CD4-positive, alpha-beta T cell treated with Interleukin-1 beta for 1 hour (primary cell): ENCODE measurements around the gene OR2V2.
"Not testable (repeated sequence)": the region's sequence is repeated elsewhere in the genome, so short reads cannot be mapped to it uniquely, and the experiment has no call there.

Source experiments
- DNase-seq, 2 donors: peaks; one replicate each; pipeline ENCODE4 v3.0.0-alpha.2; 2020 to 2022

Gene OR2V2

DNA sequence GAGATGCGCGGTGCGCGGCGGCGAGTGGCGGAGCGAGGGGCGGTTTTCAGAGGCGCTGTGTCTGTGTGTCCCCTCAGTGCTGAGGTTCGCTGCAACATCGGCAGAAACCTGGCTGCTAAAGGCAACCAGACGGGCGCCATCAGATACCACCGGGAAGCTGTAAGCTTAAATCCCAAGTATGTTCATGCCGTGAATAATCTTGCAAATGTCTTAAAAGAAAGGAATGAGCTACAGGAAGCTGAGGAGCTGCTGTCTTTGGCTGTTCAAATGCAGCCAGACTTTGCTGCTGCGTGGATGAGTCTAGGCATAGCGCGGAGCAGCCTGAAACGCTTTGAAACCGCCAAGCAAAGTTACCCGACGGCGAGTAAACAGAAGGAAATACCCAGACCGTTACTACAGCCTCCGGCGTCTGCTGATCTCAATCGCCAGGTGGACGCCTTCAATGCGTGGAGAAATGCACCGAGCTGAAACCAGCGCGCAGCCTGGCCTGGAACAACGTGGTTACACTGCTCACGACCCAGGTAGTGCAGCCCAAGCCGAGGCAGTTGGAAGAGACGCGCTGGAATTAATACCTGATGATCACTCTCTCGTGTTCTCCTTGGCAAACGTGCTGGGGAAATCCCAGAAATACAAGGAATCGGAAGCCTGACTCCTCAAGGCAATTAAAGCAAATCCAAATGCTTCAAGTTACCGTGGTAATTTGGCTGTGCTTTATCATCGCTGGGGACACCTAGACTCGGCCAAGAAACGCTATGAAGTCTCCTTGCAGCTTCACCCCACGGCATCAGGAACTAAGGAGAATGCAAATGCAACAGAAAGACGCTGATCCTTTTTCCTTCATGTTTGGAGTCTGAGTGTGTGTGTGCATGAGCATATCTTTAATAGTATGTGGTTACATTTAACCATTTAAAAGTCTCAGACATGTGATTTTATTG lies 32.3 kb upstream of the OR2V2 start:
- DNase-seq, result no peak

DNA sequence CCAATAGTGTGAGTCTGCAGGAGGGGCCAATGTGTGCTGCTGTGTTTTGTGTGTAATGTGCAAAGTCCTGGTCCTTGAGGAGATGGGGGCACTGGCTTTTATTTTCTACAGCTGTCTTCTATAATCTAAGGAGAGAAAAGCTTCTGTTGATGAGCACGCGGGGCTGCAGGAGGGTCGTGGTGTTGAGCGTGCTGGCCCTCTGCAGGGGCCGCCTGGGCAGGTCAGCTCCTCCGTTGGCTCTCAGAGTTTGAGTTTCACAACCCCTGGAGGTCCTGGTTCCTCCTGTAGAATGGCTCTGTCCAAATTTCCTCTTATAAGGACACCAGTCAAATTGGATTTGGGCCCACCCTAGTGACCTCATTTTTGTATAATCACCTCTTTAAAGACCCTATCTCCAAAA lies 29.0 kb upstream of the OR2V2 start:
- no peak for DNase-seq

DNA sequence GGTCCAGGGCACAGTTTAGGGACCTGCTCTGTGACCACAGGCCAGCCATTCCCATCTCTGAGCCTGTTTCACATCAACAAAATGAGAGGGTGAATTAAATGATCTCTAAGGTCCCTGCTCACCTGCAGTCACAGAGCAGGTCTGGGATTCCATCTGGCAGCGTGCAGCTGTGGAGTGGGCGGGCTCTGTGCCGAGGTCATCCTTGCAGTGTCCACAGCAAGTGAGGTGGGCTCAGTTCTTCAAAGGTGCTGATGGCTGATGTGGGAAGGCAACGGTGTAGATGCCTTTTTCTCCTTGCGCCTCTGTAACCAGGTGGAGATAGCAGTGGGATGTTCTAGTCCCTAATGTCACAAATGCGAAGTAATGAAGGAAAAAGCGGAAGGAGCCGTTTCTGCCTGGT lies 28.3 kb upstream of the OR2V2 start:
- no peak for DNase-seq

- DNase-seq, result no peak
Observed at GRCh38 chr5:181120306-181120705, 27.1 kb upstream of the OR2V2 start.

DNA sequence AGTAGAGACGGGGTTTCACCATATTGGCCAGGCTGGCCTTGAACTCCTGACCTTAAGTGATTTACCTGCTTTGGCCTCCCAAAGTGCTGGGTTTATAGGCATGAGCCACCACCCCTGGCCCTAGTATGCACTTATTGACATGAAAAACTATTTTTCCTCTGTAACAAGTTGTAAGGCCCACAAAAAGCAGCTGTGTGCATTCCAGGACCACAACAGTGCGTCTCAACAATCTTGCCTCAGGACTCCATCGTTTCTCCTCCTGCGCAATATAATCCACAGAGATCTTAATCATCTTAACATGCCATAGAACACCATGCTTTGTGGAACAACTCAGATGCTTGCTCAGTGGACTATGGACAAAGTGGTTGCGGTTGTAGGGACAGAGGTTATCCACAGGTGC lies 26.6 kb upstream of the OR2V2 start:
- DNase-seq, result no peak

- DNase-seq, result no peak
Observed at GRCh38 chr5:181121675-181122561, 25.5 kb upstream of the OR2V2 start.

GRCh38 chr5:181124526-181124925 lies 22.9 kb upstream of the OR2V2 start:
- DNase-seq, result no peak

DNA sequence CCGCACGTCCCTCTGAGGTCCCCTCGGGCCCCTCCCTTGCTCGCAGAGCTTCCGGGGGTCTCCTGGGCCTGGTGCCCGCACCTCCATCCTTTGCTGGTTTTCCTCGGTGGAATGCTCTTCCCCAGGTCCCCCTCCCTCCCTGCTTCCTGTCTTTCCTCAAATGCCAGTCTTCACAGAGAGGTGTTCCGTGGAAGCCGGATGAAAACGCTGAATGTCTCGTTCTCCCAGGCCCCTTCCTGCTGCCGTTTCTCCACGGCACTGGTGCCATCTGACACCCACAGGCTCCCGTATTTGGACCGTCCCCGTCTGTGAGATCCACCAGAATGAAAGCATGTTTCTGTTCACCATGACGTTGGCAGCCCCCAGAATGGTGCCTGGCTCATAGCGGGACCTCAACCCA lies 20.5 kb upstream of the OR2V2 start:
- DNase-seq, result no peak

DNA sequence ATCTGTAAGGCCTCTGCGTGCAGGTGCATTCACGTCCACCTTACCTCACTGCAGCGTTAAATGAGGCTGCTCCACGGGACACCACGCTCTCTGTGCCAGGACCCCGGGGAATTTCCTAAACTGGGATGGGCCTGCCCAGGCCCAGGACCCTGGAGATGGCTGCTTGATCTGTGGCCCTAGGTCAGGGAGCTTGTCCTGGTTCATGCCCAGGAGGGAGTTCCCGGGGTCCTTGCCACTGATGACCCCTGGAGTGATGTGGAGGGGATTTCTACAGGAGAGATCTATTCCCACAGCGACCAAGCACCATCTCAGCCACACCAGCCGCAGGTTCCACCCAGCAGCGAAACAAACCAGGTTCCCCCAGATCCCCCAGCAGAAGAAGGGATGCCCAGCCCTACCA lies 19.9 kb upstream of the OR2V2 start:
- DNase-seq, result no peak

GRCh38 chr5:181127907-181128626 lies 19.3 kb upstream of the OR2V2 start:
- DNase-seq, result no peak

DNA sequence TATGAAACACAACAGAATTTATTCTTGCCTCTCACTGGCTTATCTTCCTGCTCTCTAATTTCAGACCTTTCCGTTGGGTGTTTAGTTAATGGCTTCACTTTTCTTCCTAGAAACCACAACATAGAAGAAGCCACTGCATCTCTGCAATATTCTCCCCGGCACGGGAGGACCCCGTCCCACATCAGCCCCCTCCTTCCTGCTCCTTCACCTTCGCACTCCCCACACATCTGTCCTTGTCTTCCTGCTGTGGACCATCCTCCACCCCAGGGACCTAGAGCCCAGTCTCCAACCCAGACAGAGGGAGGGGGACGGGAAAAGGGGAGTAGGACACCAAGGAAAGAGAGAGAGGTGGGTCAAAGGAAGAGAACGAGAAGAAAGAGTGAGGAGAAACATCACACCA lies 17.8 kb upstream of the OR2V2 start:
- no peak for DNase-seq

GRCh38 chr5:181130081-181130480 lies 17.3 kb upstream of the OR2V2 start:
- DNase-seq, result not testable (repeated sequence)

DNA sequence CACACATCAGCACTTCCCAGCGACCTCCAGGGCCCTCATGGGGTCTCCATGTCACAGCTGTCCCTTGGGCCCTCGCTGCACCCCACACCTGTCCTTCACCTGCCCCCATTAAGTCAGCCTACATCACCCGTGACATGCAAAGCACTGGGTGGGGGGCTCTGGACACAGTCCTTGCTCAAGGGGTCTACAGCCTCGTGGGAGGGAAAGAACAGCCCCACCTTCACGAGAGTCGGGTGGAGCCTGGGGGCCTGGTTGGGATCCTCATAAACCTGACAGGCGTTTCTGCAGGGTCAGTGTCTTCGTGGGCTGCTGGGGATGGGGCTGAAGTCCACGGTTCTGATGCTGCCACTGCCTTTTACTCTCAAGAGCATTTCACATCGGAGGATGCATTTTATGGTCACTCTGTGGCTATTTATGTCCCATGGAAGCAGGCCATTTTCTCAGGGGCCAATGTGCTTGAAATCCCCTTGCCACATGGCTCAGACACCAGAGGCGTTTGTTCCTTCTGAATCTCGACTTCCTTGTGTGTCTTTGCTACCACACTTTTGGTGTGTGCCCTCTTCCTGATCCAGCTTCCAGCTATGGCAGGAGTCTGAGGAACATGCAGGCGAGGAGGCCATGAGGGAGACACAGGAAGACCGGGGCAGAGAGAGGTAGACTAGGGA lies 16.4 kb upstream of the OR2V2 start, which contains the start of gene OR2V1:
Gene OR2V1, minus strand, starts transcription at position 338 of the 665 bp plus-strand sequence. CDS start 5,865 bp downstream, outside the sequence.
- DNase-seq, result no peak

DNA sequence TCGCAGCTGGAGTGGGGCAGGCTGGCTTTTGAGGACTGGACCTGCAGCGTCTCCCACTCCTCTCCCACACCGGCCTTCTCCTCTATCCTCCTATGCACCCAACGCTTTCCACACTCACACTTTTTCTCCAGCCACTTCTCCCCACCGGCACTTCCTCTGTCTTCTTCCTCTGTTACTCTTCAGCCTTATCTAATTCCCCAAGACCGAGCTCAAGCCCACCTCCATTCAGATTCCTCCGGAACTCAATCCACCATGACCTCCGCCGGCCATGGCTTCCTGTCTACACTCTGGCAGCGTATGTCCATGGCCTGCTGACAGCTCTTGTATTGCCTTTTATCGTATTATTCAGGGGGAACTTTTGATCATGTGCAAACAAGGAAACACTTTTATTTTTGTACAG lies 15.9 kb upstream of the OR2V2 start:
- no peak for DNase-seq

- no peak for DNase-seq
Observed at GRCh38 chr5:181133083-181133482, 14.3 kb upstream of the OR2V2 start.

- no peak for DNase-seq
Observed at GRCh38 chr5:181133610-181134231, 13.7 kb upstream of the OR2V2 start.

- no peak for DNase-seq
Observed at GRCh38 chr5:181134259-181134658, 13.1 kb upstream of the OR2V2 start.

DNA sequence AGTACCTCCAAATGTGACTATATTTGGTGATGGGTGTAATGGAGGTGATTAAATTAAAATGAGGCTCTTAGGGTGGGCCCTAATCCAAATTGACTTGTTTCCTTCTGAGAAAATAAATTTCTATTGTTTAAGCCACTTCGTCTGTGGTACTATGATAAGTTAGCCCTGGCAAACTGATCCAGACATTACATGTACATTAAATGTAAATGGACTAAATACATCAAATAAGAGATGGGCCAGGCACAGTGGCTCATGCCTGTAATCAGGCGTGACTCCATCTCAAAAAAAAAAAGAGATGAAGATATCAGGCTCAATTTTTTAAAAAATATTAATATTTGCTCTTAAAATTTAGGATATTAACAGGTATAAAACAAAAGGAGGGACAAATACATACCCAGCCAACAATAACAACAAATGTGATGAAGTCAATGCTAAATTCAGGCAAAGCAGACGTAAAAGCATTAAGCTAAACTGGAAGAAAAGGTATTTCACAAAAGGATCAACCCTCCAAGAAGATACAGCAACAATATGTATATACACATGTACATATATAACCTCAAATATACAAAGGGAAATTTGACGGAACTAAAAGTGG lies 10.9 kb upstream of the OR2V2 start:
- no peak for DNase-seq

GRCh38 chr5:181138258-181138657 lies 9.1 kb upstream of the OR2V2 start:
- DNase-seq, result no peak

DNA sequence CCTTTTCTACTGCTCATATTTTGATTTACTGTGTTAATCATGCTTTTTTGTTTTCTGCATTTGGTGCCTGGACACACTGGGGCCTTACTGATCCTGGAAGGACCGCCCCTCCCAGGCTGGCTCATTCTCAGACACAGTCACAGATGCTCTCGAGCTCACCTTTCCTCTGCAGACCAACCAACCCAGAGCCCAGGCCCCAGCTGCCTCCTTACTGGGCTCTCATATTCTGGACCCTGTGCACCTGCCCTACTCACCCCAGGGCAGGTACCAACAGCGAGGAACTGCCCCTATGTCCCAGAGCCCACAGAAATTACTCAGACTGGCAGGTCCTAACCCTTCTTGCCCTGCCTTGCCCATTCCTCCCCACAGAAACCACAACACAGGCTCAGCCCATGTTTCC lies 6.6 kb upstream of the OR2V2 start:
- no peak for DNase-seq

DNA sequence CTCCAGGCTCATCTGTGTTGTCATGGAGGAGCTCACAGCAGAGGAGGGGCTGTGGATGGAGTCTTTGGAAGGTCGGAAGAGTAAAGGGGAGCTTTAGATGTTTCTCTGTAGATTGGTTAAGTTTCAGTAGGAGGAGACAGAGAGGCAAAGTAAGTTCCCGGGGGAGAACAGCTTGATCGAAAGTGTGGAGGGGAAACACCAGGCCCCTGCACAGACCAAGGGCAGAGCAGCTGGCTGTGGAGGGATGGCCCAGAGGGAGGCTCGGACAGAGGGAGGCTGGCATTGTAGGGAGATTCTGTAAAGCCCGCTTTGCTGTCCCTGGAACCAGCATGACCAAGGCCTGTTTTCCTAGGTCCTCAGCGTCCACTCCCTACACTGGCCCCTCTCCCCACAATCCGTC lies 5.3 kb upstream of the OR2V2 start:
- no peak for DNase-seq

- DNase-seq, result no peak
Observed at GRCh38 chr5:181145133-181145532, 2.3 kb upstream of the OR2V2 start.
